T47D (cell line): Measurements from ENCODE around the gene SUSD1.

Experiments
- DNase-seq, 2 experiments: peaks; one replicate each; pipeline versions ENCODE4 v3.0.0 to v3.0.0-alpha.2; 2011 to 2012; ENCODE audit warnings: low read depth in 1 of 2, low spot score in 1 of 2
- JUND ChIP-seq: IDR thresholded peaks from 2 replicates; pipeline ENCODE4 v1.6.1; 2012; ENCODE audit warnings: low read depth
- in situ Hi-C: cut with HindIII; loops from 2 replicates; pipeline ENCODE4 v1.10.0; 2016; ENCODE audit warnings: low sequenced_read_pairs, low pct_unique_long_range_greater_than_20kb

Gene SUSD1

GRCh38 chr9:112032743-112033142, 142.4 kb downstream of the SUSD1 start:
- no peak for DNase-seq
- in situ Hi-C loops = no loop called here
- TF ChIP-seq JUND = no peak

DNA sequence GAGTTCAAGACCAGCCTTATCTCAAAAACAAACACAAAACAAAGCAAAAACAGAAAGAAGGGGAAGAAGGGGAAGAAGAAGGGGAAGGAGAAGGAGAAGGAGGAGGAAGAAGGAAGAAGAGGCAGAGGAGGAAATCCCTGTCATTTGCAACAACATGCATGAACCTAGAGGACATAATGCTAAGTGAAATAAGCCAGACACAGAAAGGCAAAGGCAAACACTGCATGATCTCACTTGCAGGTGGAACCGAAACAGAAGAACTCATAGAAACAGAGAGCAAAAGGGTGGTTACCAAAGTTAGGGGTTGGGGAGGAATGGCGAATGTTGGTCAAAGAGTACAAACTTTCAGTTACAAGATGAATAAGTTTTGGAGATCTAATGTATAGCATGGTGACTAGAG, 143.1 kb downstream of the SUSD1 start:
- DNase-seq = no peak
- in situ Hi-C loops = no loop called here
- no peak for TF ChIP-seq JUND

DNA sequence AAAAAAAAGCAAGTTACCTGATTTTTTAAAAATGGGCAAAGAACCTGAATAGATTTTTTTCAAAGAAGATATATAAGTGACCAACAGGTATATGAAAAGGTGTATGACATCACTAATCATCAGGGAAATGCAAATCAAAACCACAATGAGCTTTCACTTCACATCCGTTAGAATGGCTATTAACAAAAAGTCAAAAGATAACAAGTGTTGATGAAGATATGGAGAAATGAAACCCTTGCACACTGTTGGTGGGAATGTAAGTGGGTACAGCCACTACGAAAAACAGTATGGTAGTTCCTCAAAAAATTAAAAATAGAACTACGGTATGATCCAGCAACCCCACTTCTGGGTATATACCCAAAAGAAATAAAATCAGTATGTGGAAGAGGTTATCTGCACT, 143.7 kb downstream of the SUSD1 start:
- TF ChIP-seq JUND = no peak
- in situ Hi-C loops = no loop called here
- no peak for DNase-seq

- DNase-seq = peak in 1 of 2 experiments; percentile 47
- in situ Hi-C loops = no loop called here
- TF ChIP-seq JUND = no peak
Measured at GRCh38 chr9:112029921-112030444, 145.1 kb downstream of the SUSD1 start.

- TF ChIP-seq JUND = no peak
- in situ Hi-C loops = no loop called here
- no peak for DNase-seq
Measured at GRCh38 chr9:112028242-112029221, 146.6 kb downstream of the SUSD1 start.

DNA sequence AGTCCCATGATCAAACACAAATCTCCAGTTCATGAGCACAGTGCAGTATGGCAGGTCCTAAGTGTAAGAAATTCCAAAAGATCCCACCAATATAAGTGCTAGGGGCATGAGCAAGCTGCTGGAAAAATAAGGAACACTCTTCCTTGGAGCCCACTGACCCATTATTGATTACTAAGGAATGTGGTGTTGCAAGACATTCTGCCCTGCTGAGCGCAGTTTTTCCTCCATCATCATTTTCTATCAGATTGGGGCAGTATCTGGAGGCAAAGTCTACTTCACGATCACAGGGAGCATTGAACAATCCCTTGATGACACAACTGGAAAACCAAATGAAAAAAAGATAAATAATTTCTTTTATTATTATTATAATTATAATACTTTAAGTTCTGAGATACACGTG, 149.2 kb downstream of the SUSD1 start:
- TF ChIP-seq JUND = no peak
- no peak for DNase-seq
- in situ Hi-C loops = no loop called here

DNA sequence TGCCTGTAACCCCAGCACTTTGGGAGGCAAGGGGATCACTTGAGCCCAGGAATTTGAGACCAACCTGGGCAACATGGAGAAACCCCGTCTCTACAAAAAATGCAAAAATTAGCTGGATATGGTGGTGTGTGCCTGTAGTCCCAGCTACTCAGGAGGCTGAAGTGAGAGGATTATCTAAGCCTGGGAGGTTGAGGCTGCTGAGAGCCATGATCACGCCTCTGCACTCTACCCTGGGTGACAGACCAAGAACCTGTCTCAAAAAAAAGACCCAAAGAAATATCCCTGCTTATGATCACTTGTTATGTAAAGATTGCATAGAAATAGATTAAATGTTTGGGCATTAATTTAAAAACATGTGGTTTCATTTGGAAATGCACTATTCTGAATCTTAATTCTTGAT, 153.4 kb downstream of the SUSD1 start:
- in situ Hi-C loops = no loop called here
- no peak for DNase-seq
- no peak for TF ChIP-seq JUND

GRCh38 chr9:112020680-112021596, 154.2 kb downstream of the SUSD1 start:
- DNase-seq = no peak
- no peak for TF ChIP-seq JUND
- in situ Hi-C loops = no loop called here

- TF ChIP-seq JUND = peak; percentile 80
- peak in 1 of 2 experiments; percentile 63 for DNase-seq
- in situ Hi-C loops = no loop called here
Measured at GRCh38 chr9:112017878-112018277, 157.2 kb downstream of the SUSD1 start.

- in situ Hi-C loops = no loop called here
- TF ChIP-seq JUND = no peak
- DNase-seq = no peak
Measured at GRCh38 chr9:112015736-112016135, 159.4 kb downstream of the SUSD1 start.

DNA sequence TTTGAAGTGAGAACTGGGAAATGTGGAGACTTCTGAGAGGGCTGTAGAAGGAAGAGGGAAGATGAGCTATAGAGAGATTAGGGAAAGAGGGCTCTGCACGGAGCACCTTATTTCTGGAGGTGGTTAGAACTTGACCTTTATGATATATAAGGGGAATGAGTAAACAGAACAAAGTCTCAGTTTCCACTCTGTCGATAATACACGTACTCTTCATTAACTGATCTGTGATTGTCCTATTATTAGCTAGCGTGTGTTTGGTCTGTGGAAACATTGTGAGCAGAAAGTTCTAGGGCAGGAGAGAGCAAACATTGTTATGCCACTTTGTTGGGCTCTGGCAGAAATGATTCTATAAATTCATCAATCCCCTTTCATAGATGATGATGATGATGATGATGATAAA, 159.9 kb downstream of the SUSD1 start:
- in situ Hi-C loops = no loop called here
- no peak for DNase-seq
- no peak for TF ChIP-seq JUND

DNA sequence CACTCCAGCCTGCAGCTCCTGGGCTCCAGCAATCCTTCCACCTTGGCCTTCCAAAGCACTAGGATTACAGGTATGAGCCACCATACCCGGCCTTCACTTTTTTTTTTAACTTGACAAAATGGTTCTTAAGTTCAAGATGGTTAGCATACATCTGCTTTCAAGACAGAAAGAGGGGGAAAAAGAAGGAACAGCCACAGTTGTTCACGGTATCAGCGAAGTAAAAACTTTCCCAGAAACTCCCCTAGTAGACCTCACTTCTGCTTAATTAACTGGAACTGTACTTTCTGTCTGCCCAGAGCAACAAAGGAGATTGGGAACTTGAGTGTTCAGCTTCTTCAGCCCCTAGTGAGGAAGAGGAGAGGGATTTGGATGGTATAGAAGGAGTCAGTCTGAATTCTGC, 161.8 kb downstream of the SUSD1 start:
- DNase-seq = no peak
- in situ Hi-C loops = no loop called here
- no peak for TF ChIP-seq JUND
